GM11168 (cell line): Measurements from ENCODE around the gene SIK3.

Experiments used
- in situ Hi-C: fragments of 300-500 bp; cut with MboI; formaldehyde crosslinking; loops from one replicate; pipeline ENCODE4 v1.12.0; 2022; ENCODE audit warnings: low sequenced_read_pairs; ENCODE audit not compliant: unreplicated experiment

Gene SIK3

GRCh38 chr11:116857316-116857715 lies 240.9 kb downstream of the SIK3 start:
- in situ Hi-C loops = no loop called here

GRCh38 chr11:116856423-116856822 lies 241.8 kb downstream of the SIK3 start:
- in situ Hi-C loops = no loop called here

- in situ Hi-C loops = no loop called here
Measured at GRCh38 chr11:116855413-116855812, 242.8 kb downstream of the SIK3 start.

- in situ Hi-C loops = no loop called here
Measured at GRCh38 chr11:116853461-116854073, 244.7 kb downstream of the SIK3 start.

GRCh38 chr11:116852261-116853031 lies 245.8 kb downstream of the SIK3 start:
- in situ Hi-C loops = no loop called here

- in situ Hi-C loops = no loop called here
Measured at GRCh38 chr11:116851626-116852025, 246.6 kb downstream of the SIK3 start.

- in situ Hi-C loops = no loop called here
Measured at GRCh38 chr11:116849486-116849885, 248.7 kb downstream of the SIK3 start.

- in situ Hi-C loops = no loop called here
Measured at GRCh38 chr11:116849060-116849459, 249.2 kb downstream of the SIK3 start.

- in situ Hi-C loops = no loop called here
Measured at GRCh38 chr11:116847612-116848011, 250.6 kb downstream of the SIK3 start.

GRCh38 chr11:116844722-116845121 lies 253.5 kb downstream of the SIK3 start:
- in situ Hi-C loops = no loop called here

- in situ Hi-C loops = no loop called here
Measured at GRCh38 chr11:116843661-116844060, 254.6 kb downstream of the SIK3 start.

- in situ Hi-C loops = no loop called here
Measured at GRCh38 chr11:116842909-116843308, 255.3 kb downstream of the SIK3 start.

GRCh38 chr11:116842117-116842516 lies 256.1 kb downstream of the SIK3 start:
- in situ Hi-C loops = no loop called here

- in situ Hi-C loops = no loop called here
Measured at GRCh38 chr11:116840746-116841296, 257.4 kb downstream of the SIK3 start.

- in situ Hi-C loops = no loop called here
Measured at GRCh38 chr11:116840224-116840745, 257.9 kb downstream of the SIK3 start.

- in situ Hi-C loops = loop anchor here (5.0 kb wide), 1 partner anchor 36 kb away; no protein-coding TSS in a partner anchor
Measured at GRCh38 chr11:116838321-116839084, 259.7 kb downstream of the SIK3 start.

GRCh38 chr11:116837231-116838091 lies 260.8 kb downstream of the SIK3 start, which contains the start of gene APOA1:
TSS of gene APOA1 (minus strand) at chr11:116837622. CDS start at chr11:116837387, 235 bp downstream.
- in situ Hi-C loops = loop anchor here (5.0 kb wide), 1 partner anchor 35 kb away; no protein-coding TSS in a partner anchor

GRCh38 chr11:116836632-116836991 lies 261.6 kb downstream of the SIK3 start:
- in situ Hi-C loops = loop anchor here (5.0 kb wide), 1 partner anchor 34 kb away; no protein-coding TSS in a partner anchor
